ENCODE measurements around the gene CDK13.
"Not testable (repeated sequence)": the region's sequence is repeated elsewhere in the genome, so short reads cannot be mapped to it uniquely, and the experiment has no call there.

Gene CDK13

DNA sequence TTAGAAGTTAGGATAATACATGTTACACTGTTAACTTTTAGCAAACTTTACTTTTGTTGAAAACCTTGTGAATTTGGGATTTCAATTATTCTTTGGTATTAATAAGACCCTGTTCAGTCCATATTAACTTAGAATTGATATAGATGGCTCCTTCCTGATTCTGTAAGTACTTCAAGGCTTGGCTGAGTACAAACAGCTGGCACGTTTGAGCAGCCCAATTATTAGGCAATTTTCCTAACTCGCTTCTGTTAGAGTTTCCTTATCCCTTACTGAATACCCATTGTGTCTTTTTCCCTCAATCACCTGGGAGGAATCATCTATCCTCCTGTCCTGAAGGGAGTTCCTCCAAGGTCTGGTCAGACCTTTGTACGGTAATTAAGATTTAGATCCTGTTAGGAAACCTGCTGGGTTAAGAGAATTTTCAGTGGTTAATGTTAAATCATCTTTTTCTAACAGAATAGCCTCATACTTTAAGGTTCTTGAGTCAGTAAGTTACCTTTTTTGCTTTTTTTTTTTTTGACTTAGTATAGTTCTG is 195.6 kb downstream of the CDK13 start:
- FAIRE-seq; DNase-seq (ENCODE audit: low spot score): not testable (repeated sequence)

DNA sequence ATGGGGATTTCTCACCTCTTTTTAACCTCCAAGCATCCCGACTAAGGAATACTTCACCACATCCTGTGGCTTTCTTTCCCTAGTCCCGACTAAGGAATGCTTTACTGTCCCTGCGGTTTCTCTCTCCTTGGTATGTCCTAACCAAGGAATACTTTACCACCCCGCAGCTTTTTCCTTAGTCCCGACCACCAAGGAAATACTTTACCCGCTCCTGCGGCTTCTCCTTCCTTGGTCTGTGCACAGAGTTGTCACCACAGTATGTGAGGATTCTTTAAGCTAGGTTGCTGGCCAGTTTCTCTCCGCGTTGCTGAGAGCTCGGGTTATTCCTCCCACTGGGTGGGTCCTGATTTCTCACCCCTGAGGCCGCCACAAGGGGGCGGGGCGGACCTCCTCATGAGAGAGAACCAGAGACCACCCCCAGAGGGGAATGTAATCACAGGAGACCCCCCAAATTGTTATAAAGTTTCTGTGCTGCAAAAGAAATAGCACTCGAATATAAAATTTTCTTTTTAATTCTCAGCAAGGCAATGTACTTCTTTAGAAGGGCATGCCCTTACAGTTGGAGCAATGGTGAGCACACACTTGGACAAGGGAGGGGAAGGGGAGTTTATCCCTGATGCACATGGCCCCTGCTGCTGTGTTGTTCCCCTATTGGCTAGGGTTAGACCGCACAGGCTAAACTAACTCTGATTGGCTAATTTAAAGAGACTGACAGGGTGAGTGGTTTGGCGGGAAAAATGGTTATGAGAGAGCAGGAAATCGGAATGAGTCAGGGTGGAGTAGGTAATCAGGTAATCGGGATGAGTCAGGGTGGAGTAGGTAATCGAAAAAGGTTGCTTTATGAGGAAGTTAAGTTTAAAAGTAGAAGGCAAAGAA is 197.6 kb downstream of the CDK13 start:
- FAIRE-seq (no peak), DNase-seq (ENCODE audit: low spot score) (peak; percentile 62)

DNA sequence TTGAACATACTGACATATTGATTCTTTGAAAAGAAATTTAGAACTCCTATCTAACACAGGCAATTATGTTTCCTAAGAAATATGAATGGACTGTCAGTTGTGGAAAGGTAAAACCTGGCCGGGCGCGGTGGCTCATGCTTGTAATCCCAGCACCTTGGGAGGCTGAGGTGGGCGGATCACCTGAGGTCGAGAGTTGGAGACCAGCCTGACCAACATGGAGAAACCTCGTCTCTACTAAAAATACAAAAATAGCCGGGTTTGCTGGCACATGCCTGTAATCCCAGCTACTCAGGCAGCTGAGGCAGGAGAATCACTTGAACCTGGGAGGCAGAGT is 198.2 kb downstream of the CDK13 start:
- not testable (repeated sequence) for FAIRE-seq

DNA sequence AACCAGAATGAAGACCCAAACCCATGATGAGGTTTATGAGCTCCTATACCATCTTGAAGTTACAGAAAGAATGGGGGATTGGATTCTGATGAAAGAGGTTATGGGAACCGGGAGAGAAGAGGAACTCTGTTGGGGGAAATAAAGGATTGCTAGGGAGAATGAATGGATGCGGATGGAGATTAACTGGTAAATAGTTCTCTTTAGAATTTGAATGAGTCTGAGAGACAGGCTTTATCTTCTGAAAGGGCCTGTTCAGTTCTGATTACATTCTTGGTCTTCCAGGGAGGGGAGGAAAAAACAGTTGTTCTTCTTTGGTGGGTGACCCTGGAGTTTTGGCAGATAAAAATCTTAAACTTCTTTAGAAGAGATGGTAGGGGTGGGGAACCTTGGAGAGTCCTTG is 198.6 kb downstream of the CDK13 start:
- no peak for FAIRE-seq
- no peak for DNase-seq (ENCODE audit: low spot score)

More for the DNA sequence above, 198.2 kb downstream of the CDK13 start:
- DNase-seq (ENCODE audit: low spot score) = not testable (repeated sequence)
